Endodermal cell (in vitro differentiated cells): Measurements from ENCODE around the gene CAV1. TPM values are rescaled to one million over a fixed set of nuclear protein-coding genes. Genes with fewer than 3 reads are reported as not detected.
A peak's percentile ranks its signal among the peaks of the same experiment; 100 is the strongest.

ENCODE experiments used
- DNase-seq: peaks from one replicate; pipeline ENCODE4 v3.0.0-alpha.2; 2017
- H3K27ac ChIP-seq: 2 replicates; pipeline ENCODE4 v1.5.1; 2013; ENCODE audit warnings: mild to moderate bottlenecking, low read depth, low read length, moderate library complexity
- H3K27me3 ChIP-seq: 2 replicates; pipeline ENCODE4 v1.6.1; 2013; ENCODE audit warnings: mild to moderate bottlenecking, low read length, moderate library complexity; ENCODE audit not compliant: insufficient read depth, control insufficient read depth, poor library complexity, severe bottlenecking
- H3K36me3 ChIP-seq: 2 replicates; pipeline ENCODE4 v1.7.0; 2013; ENCODE audit warnings: mild to moderate bottlenecking, low read length, moderate library complexity; ENCODE audit not compliant: control insufficient read depth, insufficient read depth
- H3K4me1 ChIP-seq: one replicate; pipeline ENCODE4 v1.7.0; 2013; ENCODE audit warnings: low read length; ENCODE audit not compliant: control insufficient read depth, insufficient read depth
- H3K4me3 ChIP-seq: 2 replicates; pipeline ENCODE4 v1.5.1; 2013; ENCODE audit warnings: mild to moderate bottlenecking, low read length, moderate library complexity
- H3K9ac ChIP-seq: 2 replicates; pipeline ENCODE4 v1.6.1; 2013; ENCODE audit warnings: mild to moderate bottlenecking, low read length, moderate library complexity; ENCODE audit not compliant: poor library complexity, severe bottlenecking; ENCODE audit errors: extremely low read depth
- H3K9me3 ChIP-seq: 2 replicates; pipeline ENCODE4 v1.6.1; 2013; ENCODE audit warnings: mild to moderate bottlenecking, low read length, moderate library complexity; ENCODE audit not compliant: control insufficient read depth
- H3K27ac Mint-ChIP-seq: 2 replicates; pipeline ENCODE4 v1.8.0; 2020; ENCODE audit warnings: mixed read lengths
- H3K27me3 Mint-ChIP-seq: 2 replicates; pipeline ENCODE4 v1.8.0; 2021; ENCODE audit warnings: mild to moderate bottlenecking, mixed read lengths; ENCODE audit not compliant: insufficient read depth
- H3K36me3 Mint-ChIP-seq: 2 replicates; pipeline ENCODE4 v1.8.0; 2020; ENCODE audit warnings: low read depth, mixed read lengths
- H3K4me1 Mint-ChIP-seq: 2 replicates; pipeline ENCODE4 v1.8.0; 2020; ENCODE audit warnings: mixed read lengths
- H3K4me3 Mint-ChIP-seq: 2 replicates; pipeline ENCODE4 v1.8.0; 2020; ENCODE audit warnings: mild to moderate bottlenecking, moderate library complexity, mixed read lengths
- H3K9me3 Mint-ChIP-seq: 2 replicates; pipeline ENCODE4 v1.8.0; 2020; ENCODE audit warnings: mild to moderate bottlenecking, mixed read lengths
- CTCF ChIP-seq: fragments of 200-600 bp; sonication (generic); conservative IDR thresholded peaks from 2 replicates; pipeline ENCODE4 v1.5.0; 2021; ENCODE audit warnings: antibody characterized with exemption, mild to moderate bottlenecking
- WGBS, 2 experiments: methylation state at CpG; one replicate each; pipeline versions ENCODE4 v1.1.5 to v1.1.7; 2013; ENCODE audit warnings: missing lambda C conversion rate in 2 of 2, mixed read lengths in 1 of 2; ENCODE audit not compliant: insufficient coverage in 1 of 2, insufficient read length in 1 of 2; 5-methylcytosine and 5-hydroxymethylcytosine counted together
- total RNA-seq, 2 donors: library from RNA; stranded (reverse); fragmentation: NEBNext Ultra II Directional in 1 of 2; extraction: Animal tissue kit (Norgen Biotek cat#: 25700) in 1 of 2; gene quantifications; 2 replicates in 1 of 2; 3 replicates in 1 of 2; pipeline ENCODE4 v1.2.1, GENCODE V29; 2021

The CAV1 gene
- total RNA-seq, 2 donors from 2014 or later, result 4.9 to 8.8 TPM

GRCh38 chr7:116522247-116522646, 2.6 kb upstream of the CAV1 start:
- Mint-ChIP-seq H3K36me3 (no peaks in the 10 kb centered on the region), H3K9me3 (no peaks in the 10 kb centered on the region), H3K4me3 (no peak overlapping the region), H3K27me3 (peaks cover 34% of the 10 kb centered on the region), H3K4me1 (peaks cover 38% of the 10 kb centered on the region), H3K27ac (peak overlapping the region; percentile 19)
- no peaks in the 10 kb centered on the region for H3K9me3 ChIP-seq
- H3K27ac ChIP-seq, result no peak overlapping the region
- peak; percentile 64 for DNase-seq
- TF ChIP-seq CTCF, result no peak
- H3K4me3 ChIP-seq, result no peak overlapping the region
- 7 to 22% methylated on average over 3 to 5 of the region's 5 CpGs for WGBS, 2 experiments
- H3K4me1 ChIP-seq, result peaks cover 4% of the 10 kb centered on the region
- H3K36me3 ChIP-seq, result no peaks in the 10 kb centered on the region
- peaks cover 19% of the 10 kb centered on the region for H3K27me3 ChIP-seq
- H3K9ac ChIP-seq, result no peak overlapping the region

GRCh38 chr7:116524221-116524608, 621 bp upstream of the CAV1 start:
- Histone ChIP-seq H3K27me3 (peaks cover 23% of the 10 kb centered on the region), H3K9ac (no peak overlapping the region), H3K9me3 (no peaks in the 10 kb centered on the region), H3K4me1 (peaks cover 4% of the 10 kb centered on the region), H3K4me3 (no peak overlapping the region), H3K27ac (no peak overlapping the region), H3K36me3 (no peaks in the 10 kb centered on the region)
- Mint-ChIP-seq H3K9me3 (no peaks in the 10 kb centered on the region), H3K36me3 (no peaks in the 10 kb centered on the region), H3K27ac (no peak overlapping the region), H3K27me3 (peaks cover 39% of the 10 kb centered on the region), H3K4me1 (peaks cover 42% of the 10 kb centered on the region), H3K4me3 (peak overlapping the region; percentile 82)
- 22% methylated on average over 8 of the region's 10 CpGs; no CpG with 5 or more reads in 1 of the 2 experiments for WGBS, 2 experiments
- no peak for TF ChIP-seq CTCF
- no peak for DNase-seq

- WGBS, 2 experiments, result 0 to 1% methylated on average over 15 to 36 of the region's 36 CpGs
- peaks cover 42% of the 10 kb centered on the region for H3K4me1 Mint-ChIP-seq
- Histone ChIP-seq H3K4me1 (peaks cover 4% of the 10 kb centered on the region), H3K9ac (peak overlapping the region; percentile 16), H3K4me3 (peak overlapping the region; percentile 90), H3K36me3 (no peaks in the 10 kb centered on the region), H3K27ac (no peak overlapping the region), H3K9me3 (no peaks in the 10 kb centered on the region), H3K27me3 (peaks cover 23% of the 10 kb centered on the region)
- peak overlapping the region; percentile 82 for H3K4me3 Mint-ChIP-seq
- DNase-seq, result peak; percentile 82
- peaks cover 31% of the 10 kb centered on the region for H3K27me3 Mint-ChIP-seq
- H3K27ac Mint-ChIP-seq, result peak overlapping the region; percentile 80
- H3K36me3 Mint-ChIP-seq, result no peaks in the 10 kb centered on the region
- TF ChIP-seq CTCF, result no peak
- H3K9me3 Mint-ChIP-seq, result no peaks in the 10 kb centered on the region
Measured at GRCh38 chr7:116525298-116525912, 569 bp downstream of the CAV1 start.
